Loucy (cell line): Measurements from ENCODE around the gene HPSE.

Source experiments
- H2AFZ ChIP-seq: fragments of 200-600 bp; sonication (generic); 2 replicates; pipeline ENCODE4 v1.6.0; 2016; ENCODE audit warnings: antibody characterized with exemption, mild to moderate bottlenecking, low read length, moderate library complexity
- H3F3A ChIP-seq: fragments of 200-600 bp; 2 replicates; pipeline ENCODE4 v1.6.0; 2016; ENCODE audit warnings: antibody characterized with exemption, low read depth, mild to moderate bottlenecking
- H3K27me3 ChIP-seq: fragments of 200-600 bp; sonication (generic); 2 replicates; pipeline ENCODE4 v1.6.1; 2014; ENCODE audit warnings: low read length, mild to moderate bottlenecking; ENCODE audit not compliant: insufficient read depth, poor library complexity, severe bottlenecking
- H3K36me3 ChIP-seq: fragments of 200-600 bp; sonication (generic); 2 replicates; pipeline ENCODE4 v1.6.1; 2016; ENCODE audit warnings: low read length; ENCODE audit not compliant: insufficient read depth
- H3K4me1 ChIP-seq: fragments of 200-600 bp; sonication (generic); 2 replicates; pipeline ENCODE4 v1.5.1; 2014; ENCODE audit warnings: low read length, mild to moderate bottlenecking; ENCODE audit not compliant: insufficient read depth, poor library complexity, severe bottlenecking
- H3K4me2 ChIP-seq: fragments of 200-600 bp; sonication (generic); 2 replicates; pipeline ENCODE4 v1.6.0; 2014; ENCODE audit warnings: antibody characterized with exemption, low read length, low read depth, mild to moderate bottlenecking; ENCODE audit not compliant: poor library complexity, severe bottlenecking
- H3K4me3 ChIP-seq: fragments of 200-600 bp; sonication (generic); 2 replicates; pipeline ENCODE4 v1.5.1; 2014; ENCODE audit warnings: low read length, mild to moderate bottlenecking, mixed read lengths; ENCODE audit not compliant: poor library complexity, severe bottlenecking
- H3K79me2 ChIP-seq: fragments of 200-600 bp; sonication (generic); 2 replicates; pipeline ENCODE4 v1.6.1; 2014; ENCODE audit warnings: low read length; ENCODE audit not compliant: insufficient read depth
- H3K9ac ChIP-seq: fragments of 200-600 bp; sonication (generic); 2 replicates; pipeline ENCODE4 v1.6.0; 2014; ENCODE audit warnings: mild to moderate bottlenecking, low read depth, low read length, moderate library complexity; ENCODE audit not compliant: poor library complexity, severe bottlenecking
- H3K9me2 ChIP-seq: fragments of 200-600 bp; sonication (generic); replicated peaks from 2 replicates; pipeline ENCODE4 v1.6.1; 2016; ENCODE audit warnings: low read depth, low read length, mixed read lengths
- H3K9me3 ChIP-seq: fragments of 200-600 bp; sonication (generic); 2 replicates; pipeline ENCODE4 v1.6.1; 2014; ENCODE audit warnings: mild to moderate bottlenecking, antibody characterized with exemption, low read length, low read depth; ENCODE audit not compliant: insufficient read depth
- H4K20me1 ChIP-seq: fragments of 200-600 bp; sonication (generic); 2 replicates; pipeline ENCODE4 v1.6.0; 2014; ENCODE audit warnings: antibody characterized with exemption, low read length, mild to moderate bottlenecking; ENCODE audit not compliant: insufficient read depth, poor library complexity, severe bottlenecking
- CTCF ChIP-seq: fragments of 200-600 bp; sonication (generic); conservative IDR thresholded peaks from 2 replicates; pipeline ENCODE4 v1.5.1; 2014; ENCODE audit warnings: mild to moderate bottlenecking, antibody characterized with exemption, low read length
- EZH2phosphoT487 ChIP-seq: fragments of 200-600 bp; IDR thresholded peaks from 2 replicates; pipeline ENCODE4 v1.6.1; 2018; ENCODE audit warnings: antibody characterized with exemption, mild to moderate bottlenecking, moderate library complexity, borderline replicate concordance

HPSE gene

GRCh38 chr4:83334425-83335241, at the start of gene HPSE:
Gene HPSE, minus strand, starts transcription at chr4:83334848. Its CDS starts 66 bp downstream, at chr4:83334782.
- Histone ChIP-seq H3K36me3 (no peaks in the 10 kb centered on the region), H3F3A (no peaks in the 10 kb centered on the region), H3K4me3 (peak within 1 kb of the TSS; percentile 73), H3K27me3 (peaks cover 25% of the 10 kb centered on the region), H3K79me2 (no peaks in the 10 kb centered on the region), H2AFZ (peak within 1 kb of the TSS; percentile 96), H3K4me2 (peak within 1 kb of the TSS; percentile 97), H3K9ac (no peak within 1 kb of the TSS), H3K9me3 (no peaks in the 10 kb centered on the region), H3K9me2 (no peaks in the 10 kb centered on the region), H4K20me1 (no peaks in the 10 kb centered on the region), H3K4me1 (peaks cover 14% of the 10 kb centered on the region)
- TF ChIP-seq EZH2phosphoT487 (no peak), CTCF (no peak)

DNA sequence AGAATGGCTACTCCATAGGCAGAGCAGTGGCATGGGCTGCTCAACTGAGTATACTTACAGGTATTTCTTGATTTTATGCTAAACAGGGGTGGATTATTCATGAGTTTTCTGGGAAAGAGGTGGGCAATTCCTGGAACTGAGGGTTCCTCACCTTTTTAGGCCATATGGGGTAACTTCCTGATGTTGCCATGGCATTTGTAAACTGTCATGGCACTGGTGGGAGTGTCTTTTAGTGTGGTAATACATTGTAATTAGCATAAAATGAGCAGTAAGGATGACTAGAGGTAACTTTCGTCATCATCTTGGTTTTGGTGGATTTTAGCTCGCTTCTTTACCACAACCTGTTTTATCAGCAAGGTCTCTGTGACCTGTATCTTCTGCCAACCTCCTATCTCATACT, 48.2 kb upstream of the HPSE start:
- Histone ChIP-seq H3K9me2 (no peaks in the 10 kb centered on the region), H2AFZ (0 out of 2 replicates have a peak overlapping the region, but pooled peaks have one; percentile 37), H3K4me3 (no peak overlapping the region)

GRCh38 chr4:83381173-83381572, 46.5 kb upstream of the HPSE start:
- H3K4me3 ChIP-seq, result no peak overlapping the region
- TF ChIP-seq CTCF (no peak), EZH2phosphoT487 (no peak)
- H3K9me3 ChIP-seq, result peaks cover 8% of the 10 kb centered on the region; the same call in 1 of the 2 replicates
- H3K4me1 ChIP-seq, result no peaks in the 10 kb centered on the region
- H3K27me3 ChIP-seq, result no peaks in the 10 kb centered on the region
- no peak overlapping the region for H3K4me2 ChIP-seq
- H4K20me1 ChIP-seq, result no peaks in the 10 kb centered on the region
- H3K79me2 ChIP-seq, result no peaks in the 10 kb centered on the region
- H3K9me2 ChIP-seq, result no peaks in the 10 kb centered on the region
- H3F3A ChIP-seq, result no peaks in the 10 kb centered on the region
- no peak overlapping the region for H3K9ac ChIP-seq
- H3K36me3 ChIP-seq, result no peaks in the 10 kb centered on the region
- no peak overlapping the region for H2AFZ ChIP-seq

More for the DNA sequence above, 48.2 kb upstream of the HPSE start:
- Histone ChIP-seq H3K9ac (no peak overlapping the region), H3K79me2 (no peaks in the 10 kb centered on the region), H3K4me1 (no peaks in the 10 kb centered on the region), H3K9me3 (peaks cover 8% of the 10 kb centered on the region; the same call in 1 of the 2 replicates), H4K20me1 (no peaks in the 10 kb centered on the region), H3K4me2 (no peak overlapping the region), H3K36me3 (no peaks in the 10 kb centered on the region), H3F3A (no peaks in the 10 kb centered on the region), H3K27me3 (no peaks in the 10 kb centered on the region)
- TF ChIP-seq CTCF (no peak), EZH2phosphoT487 (no peak)
